PC-3 (cell line): Measurements from ENCODE around the gene DSCAM.

Experiments used
- EZH2 ChIP-seq: fragments of 300-600 bp; sonication (generic); IDR thresholded peaks from one replicate; pipeline ENCODE4 v1.6.1; 2017; ENCODE audit warnings: antibody characterized with exemption, mild to moderate bottlenecking, low read length; ENCODE audit not compliant: unreplicated experiment
- TF ChIP-seq, protein P1 (sequence below): fragments of 300-600 bp; sonication (generic); conservative IDR thresholded peaks from 2 replicates; pipeline ENCODE4 v1.5.1; 2017; ENCODE audit warnings: antibody characterized with exemption, low read depth, mild to moderate bottlenecking, low read length

GRCh38 chr21:40881767-40882166, 34.8 kb upstream of the DSCAM start:
- TF ChIP-seq, protein P1, sequence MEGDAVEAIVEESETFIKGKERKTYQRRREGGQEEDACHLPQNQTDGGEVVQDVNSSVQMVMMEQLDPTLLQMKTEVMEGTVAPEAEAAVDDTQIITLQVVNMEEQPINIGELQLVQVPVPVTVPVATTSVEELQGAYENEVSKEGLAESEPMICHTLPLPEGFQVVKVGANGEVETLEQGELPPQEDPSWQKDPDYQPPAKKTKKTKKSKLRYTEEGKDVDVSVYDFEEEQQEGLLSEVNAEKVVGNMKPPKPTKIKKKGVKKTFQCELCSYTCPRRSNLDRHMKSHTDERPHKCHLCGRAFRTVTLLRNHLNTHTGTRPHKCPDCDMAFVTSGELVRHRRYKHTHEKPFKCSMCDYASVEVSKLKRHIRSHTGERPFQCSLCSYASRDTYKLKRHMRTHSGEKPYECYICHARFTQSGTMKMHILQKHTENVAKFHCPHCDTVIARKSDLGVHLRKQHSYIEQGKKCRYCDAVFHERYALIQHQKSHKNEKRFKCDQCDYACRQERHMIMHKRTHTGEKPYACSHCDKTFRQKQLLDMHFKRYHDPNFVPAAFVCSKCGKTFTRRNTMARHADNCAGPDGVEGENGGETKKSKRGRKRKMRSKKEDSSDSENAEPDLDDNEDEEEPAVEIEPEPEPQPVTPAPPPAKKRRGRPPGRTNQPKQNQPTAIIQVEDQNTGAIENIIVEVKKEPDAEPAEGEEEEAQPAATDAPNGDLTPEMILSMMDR = no peak
- no peak for TF ChIP-seq EZH2
